WTC11 (cell line): ENCODE data around the gene MED15. TPM values are rescaled to one million over a fixed set of nuclear protein-coding genes. Genes with fewer than 3 reads are reported as not detected.

ENCODE experiments used
- ATAC-seq: fragments of 200-7000 bp; cut with Tn5 transposase; 2 replicates; pipeline ENCODE4 v1.10.0; 2021; ENCODE audit warnings: mild to moderate bottlenecking, moderate library complexity
- CTCF ChIA-PET: fragments of 300-600 bp; sonication (Branson Sonifier 250); formaldehyde crosslinking; loops from one replicate; lab custom pipeline; 2021; ENCODE audit warnings: antibody characterized with exemption; lab: Charles Lee
- POLR2A ChIA-PET: fragments of 350-600 bp; sonication (Branson Sonifier 250); formaldehyde crosslinking; loops from one replicate; lab custom pipeline; 2021; ENCODE audit warnings: antibody characterized with exemption; lab: Charles Lee
- DNase-seq: peaks from one replicate; pipeline ENCODE4 v3.0.0; 2021; ENCODE audit warnings: low spot score
- H3K27ac Mint-ChIP-seq: 2 replicates; pipeline ENCODE4 v1.8.0; 2021; ENCODE audit warnings: mixed read lengths
- H3K27me3 Mint-ChIP-seq: 2 replicates; pipeline ENCODE4 v1.8.0; 2021; ENCODE audit warnings: low read depth, mild to moderate bottlenecking, moderate library complexity, mixed read lengths
- H3K36me3 Mint-ChIP-seq: 2 replicates; pipeline ENCODE4 v1.8.0; 2021; ENCODE audit warnings: mixed read lengths
- H3K4me1 Mint-ChIP-seq: 2 replicates; pipeline ENCODE4 v1.8.0; 2022; ENCODE audit warnings: mixed read lengths
- H3K4me3 Mint-ChIP-seq: 2 replicates; pipeline ENCODE4 v1.8.0; 2021; ENCODE audit warnings: mild to moderate bottlenecking, moderate library complexity, mixed read lengths
- H3K9me3 Mint-ChIP-seq: 2 replicates; pipeline ENCODE4 v1.8.0; 2021; ENCODE audit warnings: mixed read lengths
- ATF1 ChIP-seq: sonication (generic); formaldehyde crosslinking; IDR thresholded peaks from 2 replicates; pipeline ENCODE4 v1.8.1; 2023; ENCODE audit warnings: mild to moderate bottlenecking, moderate library complexity, missing genetic modification reagents
- CREM ChIP-seq: sonication (generic); formaldehyde crosslinking; IDR thresholded peaks from 2 replicates; pipeline ENCODE4 v1.8.1; 2022; ENCODE audit warnings: mild to moderate bottlenecking, missing genetic modification reagents, moderate library complexity
- E2F4 ChIP-seq: sonication (generic); formaldehyde crosslinking; IDR thresholded peaks from 2 replicates; pipeline ENCODE4 v1.8.1; 2022; ENCODE audit warnings: low read depth, mild to moderate bottlenecking, moderate library complexity, missing genetic modification reagents, borderline replicate concordance
- ESRRA ChIP-seq: sonication (generic); formaldehyde crosslinking; IDR thresholded peaks from 2 replicates; pipeline ENCODE4 v1.8.1; 2022; ENCODE audit warnings: mild to moderate bottlenecking, missing genetic modification reagents, borderline replicate concordance
- JAZF1 ChIP-seq: fragments of 250-450 bp; sonication (Bioruptor Pico); IDR thresholded peaks from 2 replicates; pipeline ENCODE4 v1.9.0; 2021; ENCODE audit warnings: moderate library complexity, mild to moderate bottlenecking, inconsistent platforms
- PRDM15 ChIP-seq: sonication (generic); formaldehyde crosslinking; IDR thresholded peaks from 2 replicates; pipeline ENCODE4 v1.8.0; 2022; ENCODE audit warnings: missing genetic modification reagents
- PRRX2 ChIP-seq: fragments of 250-450 bp; sonication (Bioruptor Pico); IDR thresholded peaks from 2 replicates; pipeline ENCODE4 v1.8.0; 2021; ENCODE audit warnings: mild to moderate bottlenecking
- TEAD1 ChIP-seq: sonication (generic); formaldehyde crosslinking; IDR thresholded peaks from 2 replicates; pipeline ENCODE4 v1.8.0; 2022; ENCODE audit warnings: mild to moderate bottlenecking, missing genetic modification reagents
- TEAD4 ChIP-seq: sonication (generic); formaldehyde crosslinking; IDR thresholded peaks from 2 replicates; pipeline ENCODE4 v1.8.0; 2022; ENCODE audit warnings: mild to moderate bottlenecking, missing genetic modification reagents
- TP53 ChIP-seq: sonication (generic); formaldehyde crosslinking; IDR thresholded peaks from 2 replicates; pipeline ENCODE4 v1.8.1; 2023; ENCODE audit warnings: mild to moderate bottlenecking, missing genetic modification reagents
- ZNF219 ChIP-seq: sonication (generic); formaldehyde crosslinking; IDR thresholded peaks from 2 replicates; pipeline ENCODE4 v1.8.0; 2023; ENCODE audit warnings: missing genetic modification reagents, mild to moderate bottlenecking, borderline replicate concordance
- ZNF263 ChIP-seq: sonication (generic); formaldehyde crosslinking; IDR thresholded peaks from 2 replicates; pipeline ENCODE4 v1.8.1; 2022; ENCODE audit warnings: low read depth, mild to moderate bottlenecking, moderate library complexity, missing genetic modification reagents
- ZNF317 ChIP-seq: sonication (generic); formaldehyde crosslinking; IDR thresholded peaks from 2 replicates; pipeline ENCODE4 v1.8.1; 2023; ENCODE audit warnings: low read depth, mild to moderate bottlenecking, moderate library complexity, missing genetic modification reagents, borderline replicate concordance
- ZNF396 ChIP-seq: fragments of 250-450 bp; sonication (Bioruptor Pico); IDR thresholded peaks from 2 replicates; pipeline ENCODE4 v1.8.0; 2021; ENCODE audit warnings: mild to moderate bottlenecking, moderate library complexity, borderline replicate concordance
- total RNA-seq: library from RNA; stranded (reverse); gene quantifications from 3 replicates; pipeline ENCODE4 v1.2.3, GENCODE V29; 2021
- TF ChIP-seq, protein P1 (sequence below): sonication (generic); formaldehyde crosslinking; IDR thresholded peaks from 2 replicates; pipeline ENCODE4 v1.8.1; 2022; ENCODE audit warnings: mild to moderate bottlenecking, moderate library complexity, missing genetic modification reagents
- TF ChIP-seq, protein P2 (sequence below): sonication (generic); formaldehyde crosslinking; IDR thresholded peaks from 2 replicates; pipeline ENCODE4 v1.8.0; 2022; ENCODE audit warnings: mild to moderate bottlenecking, missing genetic modification reagents
- TF ChIP-seq, protein P3 (sequence below): fragments of 250-450 bp; sonication (Bioruptor Pico); IDR thresholded peaks from 2 replicates; pipeline ENCODE4 v1.9.0; 2021; ENCODE audit warnings: mild to moderate bottlenecking, borderline replicate concordance
- TF ChIP-seq, protein P4 (sequence below): sonication (generic); formaldehyde crosslinking; IDR thresholded peaks from 2 replicates; pipeline ENCODE4 v1.8.0; 2022; ENCODE audit warnings: mild to moderate bottlenecking, missing genetic modification reagents
- TF ChIP-seq, protein P5 (sequence below): sonication (generic); formaldehyde crosslinking; IDR thresholded peaks from 2 replicates; pipeline ENCODE4 v1.8.1; 2023; ENCODE audit warnings: mild to moderate bottlenecking, missing genetic modification reagents, moderate library complexity
- TF ChIP-seq, protein P6 (sequence below): fragments of 250-450 bp; sonication (Bioruptor Pico); IDR thresholded peaks from 2 replicates; pipeline ENCODE4 v1.9.0; 2021; ENCODE audit warnings: mild to moderate bottlenecking

Gene MED15
- total RNA-seq, 1 experiment from 2014 or later, result 67.7 TPM

DNA sequence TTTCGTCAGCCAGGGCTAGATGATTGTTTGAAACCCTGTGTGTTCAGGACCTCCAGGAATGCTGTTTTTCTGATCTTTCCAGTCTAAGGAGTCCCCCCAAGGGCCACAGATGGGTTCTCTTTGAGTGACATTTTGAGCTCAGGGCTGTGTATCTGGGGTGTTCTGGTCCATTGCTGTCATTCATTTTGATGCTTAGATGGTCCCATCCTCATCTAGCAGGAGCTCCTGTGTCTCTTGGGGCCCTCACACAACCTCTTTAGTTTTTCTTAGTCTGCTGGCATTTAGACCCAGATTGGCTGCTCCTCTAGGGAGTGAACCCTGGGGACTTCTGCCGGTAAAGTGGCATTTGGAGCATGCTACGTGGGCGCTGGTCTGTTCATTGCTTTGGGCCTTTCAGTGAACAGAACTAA lies 39.1 kb downstream of the MED15 start (continued):
- TF ChIP-seq, protein P1, sequence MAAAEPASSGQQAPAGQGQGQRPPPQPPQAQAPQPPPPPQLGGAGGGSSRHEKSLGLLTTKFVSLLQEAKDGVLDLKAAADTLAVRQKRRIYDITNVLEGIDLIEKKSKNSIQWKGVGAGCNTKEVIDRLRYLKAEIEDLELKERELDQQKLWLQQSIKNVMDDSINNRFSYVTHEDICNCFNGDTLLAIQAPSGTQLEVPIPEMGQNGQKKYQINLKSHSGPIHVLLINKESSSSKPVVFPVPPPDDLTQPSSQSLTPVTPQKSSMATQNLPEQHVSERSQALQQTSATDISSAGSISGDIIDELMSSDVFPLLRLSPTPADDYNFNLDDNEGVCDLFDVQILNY (CRISPR knock-in tag), result no peak
- TF ChIP-seq ZNF396 (no peak), TP53 (CRISPR knock-in tag) (no peak), PRRX2 (CRISPR knock-in tag) (no peak)

- Mint-ChIP-seq H3K9me3 (no peaks in the 10 kb centered on the region), H3K4me3 (no peak overlapping the region), H3K27me3 (no peaks in the 10 kb centered on the region), H3K4me1 (peaks cover 26% of the 10 kb centered on the region), H3K36me3 (peaks cover 22% of the 10 kb centered on the region), H3K27ac (no peak overlapping the region)
- ChIA-PET POLR2A (no interaction called here), CTCF (interaction anchor here (1.0 kb wide), 1 partner anchor 17 kb away, joined by 3 read pairs; no protein-coding TSS in a partner anchor)
- TF ChIP-seq, protein P1 (CRISPR knock-in tag), result no peak
- TF ChIP-seq ZNF396 (no peak), TEAD4 (CRISPR knock-in tag) (no peak), ZNF317 (CRISPR knock-in tag) (no peak), ATF1 (CRISPR knock-in tag) (no peak), TEAD1 (CRISPR knock-in tag) (no peak), ZNF219 (CRISPR knock-in tag) (no peak), E2F4 (no peak), PRDM15 (no peak), JAZF1 (CRISPR knock-in tag) (no peak), CREM (CRISPR knock-in tag) (no peak), ESRRA (no peak), ZNF263 (CRISPR knock-in tag) (no peak)
- TF ChIP-seq, protein P2, sequence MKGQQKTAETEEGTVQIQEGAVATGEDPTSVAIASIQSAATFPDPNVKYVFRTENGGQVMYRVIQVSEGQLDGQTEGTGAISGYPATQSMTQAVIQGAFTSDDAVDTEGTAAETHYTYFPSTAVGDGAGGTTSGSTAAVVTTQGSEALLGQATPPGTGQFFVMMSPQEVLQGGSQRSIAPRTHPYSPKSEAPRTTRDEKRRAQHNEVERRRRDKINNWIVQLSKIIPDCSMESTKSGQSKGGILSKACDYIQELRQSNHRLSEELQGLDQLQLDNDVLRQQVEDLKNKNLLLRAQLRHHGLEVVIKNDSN (CRISPR knock-in tag), result no peak
- TF ChIP-seq, protein P3, sequence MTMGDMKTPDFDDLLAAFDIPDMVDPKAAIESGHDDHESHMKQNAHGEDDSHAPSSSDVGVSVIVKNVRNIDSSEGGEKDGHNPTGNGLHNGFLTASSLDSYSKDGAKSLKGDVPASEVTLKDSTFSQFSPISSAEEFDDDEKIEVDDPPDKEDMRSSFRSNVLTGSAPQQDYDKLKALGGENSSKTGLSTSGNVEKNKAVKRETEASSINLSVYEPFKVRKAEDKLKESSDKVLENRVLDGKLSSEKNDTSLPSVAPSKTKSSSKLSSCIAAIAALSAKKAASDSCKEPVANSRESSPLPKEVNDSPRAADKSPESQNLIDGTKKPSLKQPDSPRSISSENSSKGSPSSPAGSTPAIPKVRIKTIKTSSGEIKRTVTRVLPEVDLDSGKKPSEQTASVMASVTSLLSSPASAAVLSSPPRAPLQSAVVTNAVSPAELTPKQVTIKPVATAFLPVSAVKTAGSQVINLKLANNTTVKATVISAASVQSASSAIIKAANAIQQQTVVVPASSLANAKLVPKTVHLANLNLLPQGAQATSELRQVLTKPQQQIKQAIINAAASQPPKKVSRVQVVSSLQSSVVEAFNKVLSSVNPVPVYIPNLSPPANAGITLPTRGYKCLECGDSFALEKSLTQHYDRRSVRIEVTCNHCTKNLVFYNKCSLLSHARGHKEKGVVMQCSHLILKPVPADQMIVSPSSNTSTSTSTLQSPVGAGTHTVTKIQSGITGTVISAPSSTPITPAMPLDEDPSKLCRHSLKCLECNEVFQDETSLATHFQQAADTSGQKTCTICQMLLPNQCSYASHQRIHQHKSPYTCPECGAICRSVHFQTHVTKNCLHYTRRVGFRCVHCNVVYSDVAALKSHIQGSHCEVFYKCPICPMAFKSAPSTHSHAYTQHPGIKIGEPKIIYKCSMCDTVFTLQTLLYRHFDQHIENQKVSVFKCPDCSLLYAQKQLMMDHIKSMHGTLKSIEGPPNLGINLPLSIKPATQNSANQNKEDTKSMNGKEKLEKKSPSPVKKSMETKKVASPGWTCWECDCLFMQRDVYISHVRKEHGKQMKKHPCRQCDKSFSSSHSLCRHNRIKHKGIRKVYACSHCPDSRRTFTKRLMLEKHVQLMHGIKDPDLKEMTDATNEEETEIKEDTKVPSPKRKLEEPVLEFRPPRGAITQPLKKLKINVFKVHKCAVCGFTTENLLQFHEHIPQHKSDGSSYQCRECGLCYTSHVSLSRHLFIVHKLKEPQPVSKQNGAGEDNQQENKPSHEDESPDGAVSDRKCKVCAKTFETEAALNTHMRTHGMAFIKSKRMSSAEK (CRISPR knock-in tag), result no peak
- TF ChIP-seq, protein P4, sequence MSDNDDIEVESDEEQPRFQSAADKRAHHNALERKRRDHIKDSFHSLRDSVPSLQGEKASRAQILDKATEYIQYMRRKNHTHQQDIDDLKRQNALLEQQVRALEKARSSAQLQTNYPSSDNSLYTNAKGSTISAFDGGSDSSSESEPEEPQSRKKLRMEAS, result no peak
- TF ChIP-seq, protein P5, sequence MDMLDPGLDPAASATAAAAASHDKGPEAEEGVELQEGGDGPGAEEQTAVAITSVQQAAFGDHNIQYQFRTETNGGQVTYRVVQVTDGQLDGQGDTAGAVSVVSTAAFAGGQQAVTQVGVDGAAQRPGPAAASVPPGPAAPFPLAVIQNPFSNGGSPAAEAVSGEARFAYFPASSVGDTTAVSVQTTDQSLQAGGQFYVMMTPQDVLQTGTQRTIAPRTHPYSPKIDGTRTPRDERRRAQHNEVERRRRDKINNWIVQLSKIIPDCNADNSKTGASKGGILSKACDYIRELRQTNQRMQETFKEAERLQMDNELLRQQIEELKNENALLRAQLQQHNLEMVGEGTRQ, result no peak
- TF ChIP-seq, protein P6, sequence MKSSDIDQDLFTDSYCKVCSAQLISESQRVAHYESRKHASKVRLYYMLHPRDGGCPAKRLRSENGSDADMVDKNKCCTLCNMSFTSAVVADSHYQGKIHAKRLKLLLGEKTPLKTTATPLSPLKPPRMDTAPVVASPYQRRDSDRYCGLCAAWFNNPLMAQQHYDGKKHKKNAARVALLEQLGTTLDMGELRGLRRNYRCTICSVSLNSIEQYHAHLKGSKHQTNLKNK, result no peak
- ATAC-seq, result no peak
- DNase-seq, result no peak
Observed at GRCh38 chr22:20547029-20547428, 39.6 kb downstream of the MED15 start.
